SK-N-SH treated with all-trans-retinoic acid at 6 μM for 48 hours (cell line): ENCODE results near the gene CDH26.
"Not testable (repeated sequence)": the region's sequence is repeated elsewhere in the genome, so short reads cannot be mapped to it uniquely, and the experiment has no call there.

ENCODE experiments used
- ATAC-seq: fragments of 200-7000 bp; cut with Tn5 transposase; 3 replicates; pipeline ENCODE4 v1.9.1; 2020; ENCODE audit warnings: mild to moderate bottlenecking, moderate library complexity
- ARNTL ChIP-seq: fragments of 450-650 bp; formaldehyde crosslinking; IDR thresholded peaks from 2 replicates; pipeline ENCODE4 v1.5.0; 2020; ENCODE audit warnings: low read depth, mild to moderate bottlenecking, moderate library complexity, borderline replicate concordance
- BACH2 ChIP-seq: fragments of 250-450 bp; sonication (Bioruptor Pico); IDR thresholded peaks from 2 replicates; pipeline ENCODE4 v1.9.0; 2021; ENCODE audit warnings: mild to moderate bottlenecking, borderline replicate concordance
- CREB5 ChIP-seq: fragments of 250-450 bp; sonication (Bioruptor Pico); IDR thresholded peaks from 2 replicates; pipeline ENCODE4 v1.5.1; 2020; ENCODE audit warnings: low read depth, mild to moderate bottlenecking, moderate library complexity
- CSRNP3 ChIP-seq: fragments of 250-450 bp; sonication (Bioruptor Pico); IDR thresholded peaks from 2 replicates; pipeline ENCODE4 v1.5.1; 2021; ENCODE audit warnings: mild to moderate bottlenecking, moderate library complexity
- GLIS3 ChIP-seq: fragments of 250-450 bp; sonication (Bioruptor Pico); IDR thresholded peaks from 2 replicates; pipeline ENCODE4 v1.5.0; 2020; ENCODE audit warnings: mild to moderate bottlenecking, moderate library complexity
- ISL1 ChIP-seq: fragments of 250-450 bp; sonication (Bioruptor Pico); IDR thresholded peaks from 2 replicates; pipeline ENCODE4 v2.1.2; 2022; ENCODE audit warnings: mild to moderate bottlenecking, moderate library complexity
- OSR1 ChIP-seq: fragments of 250-450 bp; sonication (Bioruptor Pico); IDR thresholded peaks from 2 replicates; pipeline ENCODE4 v1.8.0; 2022; ENCODE audit warnings: moderate library complexity, mild to moderate bottlenecking, inconsistent platforms
- PATZ1 ChIP-seq: fragments of 250-450 bp; sonication (Bioruptor Pico); IDR thresholded peaks from 2 replicates; pipeline ENCODE4 v1.8.0; 2020; ENCODE audit warnings: mild to moderate bottlenecking, moderate library complexity, borderline replicate concordance
- POU6F1 ChIP-seq: fragments of 250-450 bp; sonication (Bioruptor Pico); IDR thresholded peaks from 2 replicates; pipeline ENCODE4 v1.8.0; 2021; ENCODE audit warnings: low read depth, mild to moderate bottlenecking, moderate library complexity, borderline replicate concordance
- PPARA ChIP-seq: fragments of 250-450 bp; sonication (Bioruptor Pico); IDR thresholded peaks from 2 replicates; pipeline ENCODE4 v1.5.0; 2020; ENCODE audit warnings: mild to moderate bottlenecking, borderline replicate concordance
- RARB ChIP-seq: fragments of 250-450 bp; sonication (Bioruptor Pico); IDR thresholded peaks from 2 replicates; pipeline ENCODE4 v1.8.0; 2021; ENCODE audit warnings: mild to moderate bottlenecking, moderate library complexity
- SNAI2 ChIP-seq: fragments of 250-450 bp; sonication (Bioruptor Pico); IDR thresholded peaks from 2 replicates; pipeline ENCODE4 v1.5.0; 2020; ENCODE audit warnings: mild to moderate bottlenecking, moderate library complexity
- TCF4 ChIP-seq: fragments of 250-450 bp; sonication (Bioruptor Pico); IDR thresholded peaks from 2 replicates; pipeline ENCODE4 v1.8.0; 2021; ENCODE audit warnings: mild to moderate bottlenecking, moderate library complexity, borderline replicate concordance
- TOX ChIP-seq: fragments of 250-450 bp; sonication (Bioruptor Pico); IDR thresholded peaks from 2 replicates; pipeline ENCODE4 v1.8.0; 2021; ENCODE audit warnings: mild to moderate bottlenecking, moderate library complexity, borderline replicate concordance
- ZC3H10 ChIP-seq: fragments of 250-450 bp; sonication (Bioruptor Pico); IDR thresholded peaks from 2 replicates; pipeline ENCODE4 v1.5.1; 2021; ENCODE audit warnings: mild to moderate bottlenecking, moderate library complexity
- ZFP3 ChIP-seq: fragments of 250-450 bp; sonication (Bioruptor Pico); IDR thresholded peaks from 2 replicates; pipeline ENCODE4 v1.5.0; 2020; ENCODE audit warnings: mild to moderate bottlenecking, moderate library complexity
- ZFP30 ChIP-seq: fragments of 450-650 bp; formaldehyde crosslinking; IDR thresholded peaks from 2 replicates; pipeline ENCODE4 v1.5.0; 2022; ENCODE audit warnings: mild to moderate bottlenecking, moderate library complexity
- ZNF70 ChIP-seq: fragments of 450-650 bp; formaldehyde crosslinking; IDR thresholded peaks from 2 replicates; pipeline ENCODE4 v1.5.0; 2020; ENCODE audit warnings: mild to moderate bottlenecking, moderate library complexity
- ZNF8 ChIP-seq: fragments of 450-650 bp; formaldehyde crosslinking; IDR thresholded peaks from 2 replicates; pipeline ENCODE4 v1.5.0; 2020; ENCODE audit warnings: mild to moderate bottlenecking, moderate library complexity

The CDH26 gene

GRCh38 chr20:59955131-59955796 is 3.0 kb upstream of the CDH26 start (continued):
- TF ChIP-seq PATZ1 (CRISPR knock-in tag) (no peak), ZFP3 (no peak), OSR1 (CRISPR knock-in tag) (no peak), PPARA (no peak), GLIS3 (CRISPR knock-in tag) (no peak)

- not testable (repeated sequence) for ATAC-seq
Observed at GRCh38 chr20:59957568-59957967, 655 bp upstream of the CDH26 start.

- ATAC-seq, result no peak
- TF ChIP-seq ZNF8 (CRISPR knock-in tag) (no peak), ARNTL (CRISPR knock-in tag) (no peak), CSRNP3 (no peak), ZNF70 (CRISPR knock-in tag) (no peak), RARB (CRISPR knock-in tag) (no peak), POU6F1 (CRISPR knock-in tag) (no peak), ZFP3 (no peak), OSR1 (CRISPR knock-in tag) (no peak), GLIS3 (CRISPR knock-in tag) (no peak), TOX (CRISPR knock-in tag) (no peak), ISL1 (CRISPR knock-in tag) (no peak), PATZ1 (CRISPR knock-in tag) (no peak), ZFP30 (CRISPR knock-in tag) (no peak), PPARA (no peak)
Observed at GRCh38 chr20:59958626-59959025, 403 bp downstream of the CDH26 start.

GRCh38 chr20:59961423-59961822 is 3.2 kb downstream of the CDH26 start:
- ATAC-seq, result no peak
- TF ChIP-seq CREB5, result no peak
- TF ChIP-seq TCF4 (CRISPR knock-in tag), result no peak

- ATAC-seq, result no peak
- no peak for TF ChIP-seq GLIS3 (CRISPR knock-in tag)
- TF ChIP-seq TOX (CRISPR knock-in tag), result no peak
- no peak for TF ChIP-seq POU6F1 (CRISPR knock-in tag)
- no peak for TF ChIP-seq OSR1 (CRISPR knock-in tag)
- TF ChIP-seq ZNF70 (CRISPR knock-in tag), result no peak
- no peak for TF ChIP-seq SNAI2 (CRISPR knock-in tag)
- no peak for TF ChIP-seq BACH2 (CRISPR knock-in tag)
- no peak for TF ChIP-seq ZFP30 (CRISPR knock-in tag)
- no peak for TF ChIP-seq ZC3H10 (CRISPR knock-in tag)
- TF ChIP-seq RARB (CRISPR knock-in tag), result no peak
- no peak for TF ChIP-seq CREB5
- TF ChIP-seq ZNF8 (CRISPR knock-in tag), result no peak
Observed at GRCh38 chr20:59962155-59962554, 3.9 kb downstream of the CDH26 start.
